Pulmonary artery endothelial cell (primary cell): ENCODE results near the gene SYNPO2. TPM values are rescaled to one million over a fixed set of nuclear protein-coding genes. Genes with fewer than 3 reads are reported as not detected.

Experiments used
- DNase-seq: peaks from one replicate; pipeline ENCODE4 v3.0.0-alpha.2; 2011; ENCODE audit warnings: low read depth, low spot score
- total RNA-seq: library from RNA; depleted of rRNA; stranded (reverse); fragments of >200 nt; gene quantifications from 2 replicates; pipeline ENCODE4 v1.2.3, GENCODE V29; 2014

Gene SYNPO2
- total RNA-seq, 1 donor from 2014 or later: 0.13 TPM

- no peak for DNase-seq
These were observed 7.0 kb upstream of the SYNPO2 start for GRCh38 chr4:118881512-118882146.

GRCh38 chr4:118883861-118884260 is 4.8 kb upstream of the SYNPO2 start:
- no peak for DNase-seq

GRCh38 chr4:118884716-118885115 is 3.9 kb upstream of the SYNPO2 start:
- DNase-seq: no peak

DNA sequence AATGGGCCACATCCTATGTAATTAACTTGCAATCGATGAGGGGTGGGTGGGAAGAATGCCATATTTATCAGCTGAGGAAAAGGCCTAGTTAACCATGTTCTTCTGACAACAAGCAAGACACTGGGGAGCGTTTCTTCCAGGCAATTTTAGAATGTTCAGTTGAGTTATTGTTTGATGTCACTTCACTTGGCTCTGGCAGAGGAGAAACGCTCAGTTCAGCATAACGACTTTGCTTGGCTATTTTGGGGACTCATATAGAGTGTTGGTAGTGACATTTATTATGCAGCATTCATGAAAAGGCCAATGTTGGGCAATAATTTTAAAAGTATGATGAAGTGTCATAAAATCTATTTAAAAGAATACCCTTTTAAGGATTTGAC is 648 bp downstream of the SYNPO2 start:
- no peak for DNase-seq

- DNase-seq: no peak
These were observed 5.4 kb downstream of the SYNPO2 start for GRCh38 chr4:118894034-118894433.

GRCh38 chr4:118898221-118898620 is 9.6 kb downstream of the SYNPO2 start:
- no peak for DNase-seq

DNA sequence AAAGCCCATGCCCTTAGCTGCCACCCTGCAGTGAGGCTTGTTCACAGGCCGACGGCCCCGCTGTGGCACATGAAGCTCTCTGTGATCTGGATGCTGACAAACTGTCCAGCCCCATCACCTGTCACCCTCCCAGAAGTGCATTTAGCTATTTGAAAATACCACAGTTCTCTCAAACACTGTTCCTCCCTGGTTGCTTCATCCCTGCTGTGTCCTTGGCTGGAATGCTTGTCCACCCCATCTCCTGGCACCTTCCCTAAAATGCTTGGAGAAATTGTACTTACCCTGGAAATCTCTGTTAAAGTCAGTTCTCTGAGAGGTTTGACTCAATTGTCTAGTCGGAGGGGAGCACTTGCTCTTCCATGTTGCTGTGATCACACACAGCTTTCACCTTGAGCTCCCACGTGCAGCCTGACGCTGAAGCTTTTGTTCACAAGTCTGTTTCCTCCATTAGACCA is 10.1 kb downstream of the SYNPO2 start:
- DNase-seq: no peak

DNA sequence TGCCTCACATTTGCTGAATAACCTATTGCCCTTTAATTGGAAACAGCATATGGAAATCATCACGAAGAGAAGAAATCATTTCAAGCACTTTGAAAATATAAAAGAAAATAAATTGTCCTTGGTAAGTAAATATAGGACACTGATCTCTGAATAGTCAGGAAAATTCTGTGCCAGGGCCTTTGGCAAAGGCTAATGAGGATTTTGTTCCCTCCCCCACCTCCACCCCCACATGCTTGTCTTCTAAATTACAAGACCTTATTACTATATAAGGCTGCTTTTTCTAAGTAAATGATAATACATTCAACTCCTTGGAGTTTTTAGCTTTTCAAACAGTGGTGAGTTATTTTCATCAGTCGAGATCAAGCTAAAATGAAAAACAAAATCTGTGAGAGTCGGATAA is 15.8 kb downstream of the SYNPO2 start:
- no peak for DNase-seq

GRCh38 chr4:118904935-118905334 is 16.3 kb downstream of the SYNPO2 start:
- no peak for DNase-seq

DNA sequence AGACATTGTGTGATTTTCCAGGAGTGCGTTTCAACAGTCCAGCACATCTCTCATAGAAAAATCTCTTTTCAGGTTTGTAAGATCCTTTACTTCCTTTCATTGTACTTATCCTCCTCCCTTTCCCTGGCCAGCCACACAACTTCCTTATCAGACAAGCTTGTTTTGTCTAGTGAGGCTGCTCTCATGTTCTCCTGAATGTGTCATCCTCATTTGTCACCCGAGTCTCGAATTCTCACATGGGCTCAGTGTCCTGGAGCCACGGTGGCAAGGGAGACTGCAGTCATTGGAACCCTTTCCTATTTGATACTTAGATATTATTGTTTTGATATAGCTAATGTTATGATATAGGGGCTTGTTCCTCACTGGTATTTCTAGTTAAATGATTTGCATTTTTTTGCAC is 16.9 kb downstream of the SYNPO2 start:
- DNase-seq: peak; percentile 39

- DNase-seq: no peak
These were observed 20.7 kb downstream of the SYNPO2 start for GRCh38 chr4:118909173-118909956.

DNA sequence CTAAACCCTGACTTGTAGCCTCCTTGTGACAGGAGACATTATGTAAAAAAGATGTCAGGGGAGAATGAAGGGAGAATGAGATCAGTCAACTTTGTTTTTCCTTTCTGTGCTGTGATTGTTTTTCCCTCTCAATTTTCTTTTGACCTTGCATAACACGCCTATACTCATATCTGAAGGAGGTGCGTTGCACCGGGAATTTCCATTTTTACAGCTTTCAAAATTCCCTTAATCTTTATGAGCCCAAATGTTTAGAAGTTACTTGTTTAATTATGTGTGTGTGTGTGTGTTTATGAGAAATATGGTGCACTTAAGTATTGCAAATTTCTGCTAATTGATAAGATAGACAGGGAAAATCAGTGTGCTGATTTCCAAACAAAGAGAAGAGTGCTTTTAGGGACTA is 21.6 kb downstream of the SYNPO2 start:
- no peak for DNase-seq

GRCh38 chr4:118911238-118911703 is 22.6 kb downstream of the SYNPO2 start:
- DNase-seq: no peak

DNA sequence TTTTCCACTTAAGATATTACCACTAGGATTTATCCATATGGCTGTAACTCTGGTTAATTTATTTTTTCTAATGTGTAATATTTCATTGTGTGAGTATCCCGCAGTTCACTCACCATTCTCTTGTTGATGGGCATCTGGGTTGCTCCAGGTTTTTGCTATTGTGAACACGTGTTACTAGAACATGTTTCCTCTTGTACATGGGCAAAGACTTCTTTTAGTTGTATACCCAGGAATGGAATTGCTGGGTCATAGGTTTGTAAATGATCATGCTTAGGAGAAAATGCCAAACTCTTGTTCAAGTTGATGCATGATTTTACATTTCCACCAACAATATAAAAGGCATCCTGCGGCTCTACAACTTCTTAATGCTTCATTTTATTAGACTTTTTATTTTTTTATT is 26.8 kb downstream of the SYNPO2 start:
- DNase-seq: no peak

- DNase-seq: no peak
These were observed 28.1 kb downstream of the SYNPO2 start for GRCh38 chr4:118916691-118917289.

DNA sequence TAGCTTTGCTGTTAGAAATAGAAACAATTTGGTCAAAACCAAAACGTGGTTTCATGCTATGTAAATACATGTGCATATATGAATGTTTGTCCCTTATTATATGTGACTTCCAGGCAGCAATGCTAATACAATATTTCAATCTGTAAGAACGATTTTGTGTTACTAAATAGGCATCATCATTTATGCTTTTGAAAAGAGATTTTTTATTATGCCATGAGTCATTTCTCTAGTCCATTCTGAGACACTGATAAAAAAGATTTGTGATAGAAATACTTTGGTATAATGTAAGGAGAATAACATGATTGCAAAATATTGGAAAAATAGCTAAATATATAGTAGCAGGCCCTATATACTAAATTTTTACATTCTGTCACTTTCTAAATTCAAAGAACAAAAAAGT is 28.9 kb downstream of the SYNPO2 start:
- DNase-seq: no peak

- peak; percentile 67 for DNase-seq
These were observed 29.7 kb downstream of the SYNPO2 start for GRCh38 chr4:118918388-118918787.

GRCh38 chr4:118920247-118920646 is 31.6 kb downstream of the SYNPO2 start:
- DNase-seq: no peak

DNA sequence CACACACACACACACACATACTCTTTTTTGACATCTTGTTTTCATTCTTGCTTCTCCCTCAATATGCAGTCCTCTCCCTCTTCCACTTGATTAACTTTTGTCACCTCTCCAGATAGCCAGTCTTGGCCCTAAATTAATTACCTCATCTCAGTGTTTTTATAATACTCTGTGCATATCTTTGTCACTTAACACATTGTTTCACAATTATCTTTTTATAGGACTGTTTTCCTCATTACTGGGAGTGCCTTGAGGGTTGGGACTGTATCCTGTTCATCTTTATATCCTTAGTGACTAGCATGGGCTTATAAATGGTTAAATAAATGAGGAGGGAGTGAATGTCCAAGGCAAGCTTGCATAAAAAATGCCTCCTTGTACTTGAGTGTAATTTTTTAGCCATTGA is 33.1 kb downstream of the SYNPO2 start:
- DNase-seq: no peak

GRCh38 chr4:118923891-118924290 is 35.2 kb downstream of the SYNPO2 start:
- no peak for DNase-seq

DNA sequence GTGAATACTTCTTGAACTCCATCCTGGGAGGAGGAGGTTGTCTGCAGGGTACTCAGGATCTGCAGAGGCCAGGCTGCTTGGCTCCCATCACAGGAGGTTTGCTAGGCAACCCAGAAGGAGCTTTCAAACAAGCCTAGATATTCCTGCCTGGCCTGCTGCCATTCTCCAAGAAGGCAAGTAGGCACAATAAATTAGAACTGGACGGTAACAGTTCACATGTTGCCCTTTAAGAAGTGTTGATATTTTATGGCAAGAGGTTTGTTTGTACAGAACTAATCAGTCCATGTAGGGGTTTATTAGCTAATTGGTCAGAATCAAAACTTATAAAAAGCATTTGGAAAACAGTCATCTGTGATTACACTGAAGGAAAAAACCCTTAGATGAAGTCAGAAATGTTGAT is 39.3 kb downstream of the SYNPO2 start:
- DNase-seq: no peak

- no peak for DNase-seq
These were observed 41.6 kb downstream of the SYNPO2 start for GRCh38 chr4:118930255-118930654.

GRCh38 chr4:118931786-118932185 is 43.1 kb downstream of the SYNPO2 start:
- DNase-seq: no peak
